Parathyroid adenoma (tissue), 2 donors: ENCODE data around the gene NANOS3.

Experiments
- H2AFZ ChIP-seq: fragments of 300-600 bp; sonication (generic); one replicate; pipeline ENCODE4 v1.7.0; 2017; ENCODE audit warnings: antibody characterized with exemption, mild to moderate bottlenecking
- H3K27ac ChIP-seq: fragments of 300-600 bp; sonication (generic); one replicate; pipeline ENCODE4 v1.7.0; 2017
- H3K27me3 ChIP-seq: fragments of 300-600 bp; sonication (generic); one replicate; pipeline ENCODE4 v1.7.0; 2017; ENCODE audit warnings: low read length; ENCODE audit not compliant: control insufficient read depth, insufficient read depth
- H3K36me3 ChIP-seq: fragments of 300-600 bp; sonication (generic); one replicate; pipeline ENCODE4 v1.7.0; 2017; ENCODE audit warnings: low read length; ENCODE audit not compliant: control insufficient read depth, insufficient read depth
- H3K4me1 ChIP-seq: fragments of 300-600 bp; sonication (generic); one replicate; pipeline ENCODE4 v1.7.0; 2017; ENCODE audit warnings: control low read depth
- H3K4me2 ChIP-seq: fragments of 300-600 bp; sonication (generic); one replicate; pipeline ENCODE4 v1.7.0; 2017; ENCODE audit warnings: low read length
- H3K4me3 ChIP-seq: fragments of 300-600 bp; sonication (generic); one replicate; pipeline ENCODE4 v1.7.0; 2017; ENCODE audit warnings: low read depth, low read length
- H3K79me2 ChIP-seq: fragments of 300-600 bp; sonication (generic); one replicate; pipeline ENCODE4 v1.7.0; 2017; ENCODE audit warnings: control low read depth
- H3K9ac ChIP-seq: fragments of 300-600 bp; sonication (generic); one replicate; pipeline ENCODE4 v1.7.0; 2017; ENCODE audit warnings: mild to moderate bottlenecking
- H3K9me3 ChIP-seq: fragments of 300-600 bp; sonication (generic); one replicate; pipeline ENCODE4 v1.7.0; 2017; ENCODE audit warnings: low read length; ENCODE audit not compliant: control insufficient read depth
- CTCF ChIP-seq: fragments of 300-600 bp; sonication (generic); IDR thresholded peaks from one replicate; pipeline ENCODE4 v1.7.0; 2017; ENCODE audit warnings: antibody characterized with exemption, mild to moderate bottlenecking
- donor health status: primary hyperparathyroidism.

The NANOS3 gene

DNA sequence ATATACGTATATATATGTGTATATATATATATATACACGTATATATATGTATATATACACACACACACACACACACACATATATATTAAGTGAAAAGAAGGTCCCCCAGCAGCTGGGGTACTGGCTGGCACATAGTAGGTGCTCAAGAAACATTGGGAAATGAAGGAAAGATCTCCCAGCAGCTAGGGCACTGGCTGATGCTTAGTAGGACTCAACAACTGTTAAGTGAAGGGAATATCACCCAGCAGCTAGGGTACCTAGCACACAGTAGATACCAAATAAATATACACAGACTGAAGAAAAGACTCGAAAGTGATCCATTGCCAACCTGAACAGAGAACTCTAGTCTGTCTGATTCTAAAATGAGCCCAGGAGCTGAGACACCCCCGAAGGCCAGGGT is 49.1 kb downstream of the NANOS3 start:
- Histone ChIP-seq H3K4me3 (no peak overlapping the region), H3K9ac (no peak overlapping the region), H3K4me1 (no peaks in the 10 kb centered on the region), H2AFZ (no peak overlapping the region), H3K36me3 (no peaks in the 10 kb centered on the region), H3K4me2 (no peak overlapping the region), H3K27ac (no peak overlapping the region), H3K27me3 (no peaks in the 10 kb centered on the region), H3K9me3 (no peaks in the 10 kb centered on the region), H3K79me2 (no peaks in the 10 kb centered on the region)
- no peak for TF ChIP-seq CTCF

DNA sequence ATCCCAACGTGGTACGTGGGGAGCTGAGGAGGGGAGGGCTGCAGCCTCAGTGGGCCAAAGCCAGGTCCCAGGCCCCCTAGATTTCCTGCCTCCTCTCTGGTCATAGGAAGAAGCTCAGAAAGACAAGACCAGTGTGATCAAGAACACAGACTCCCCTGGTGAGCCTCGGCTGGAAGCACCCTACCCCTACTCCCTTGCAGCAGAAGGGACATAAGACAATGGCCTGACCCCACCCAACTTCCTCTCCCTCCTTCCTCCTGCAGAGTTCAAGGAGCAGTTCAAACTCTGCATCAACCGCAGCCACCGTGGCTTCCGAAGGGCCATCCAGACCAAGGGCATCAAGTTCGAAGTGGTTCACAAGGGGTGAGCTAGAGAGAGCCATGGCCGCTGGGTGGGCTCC is 49.8 kb downstream of the NANOS3 start:
- no peak overlapping the region for H3K9ac ChIP-seq
- TF ChIP-seq CTCF: no peak

DNA sequence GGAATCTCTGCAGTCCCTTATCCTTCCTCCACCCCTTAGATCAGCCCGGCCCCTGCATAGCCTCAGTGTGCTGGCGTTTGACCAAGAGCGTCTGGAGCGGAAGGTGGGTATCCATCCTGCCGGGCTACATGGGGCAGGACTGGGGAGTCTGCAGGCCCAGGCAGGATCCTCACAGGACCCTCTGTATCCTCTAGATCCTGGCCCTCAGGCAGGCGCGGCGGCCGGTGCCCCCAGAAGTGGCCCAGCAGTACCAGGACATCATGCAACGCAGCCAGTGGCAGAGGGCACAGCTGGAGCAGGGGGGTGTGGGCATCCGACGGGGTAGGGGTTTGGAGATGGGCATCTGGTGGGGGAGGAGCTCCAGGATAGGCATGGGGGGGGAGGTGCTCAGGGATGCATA is 52.4 kb downstream of the NANOS3 start:
- Histone ChIP-seq H3K9me3 (no peaks in the 10 kb centered on the region), H3K4me2 (no peak overlapping the region), H3K4me1 (no peaks in the 10 kb centered on the region), H3K27ac (no peak overlapping the region), H3K36me3 (no peaks in the 10 kb centered on the region), H3K4me3 (no peak overlapping the region), H3K79me2 (no peaks in the 10 kb centered on the region), H3K9ac (no peak overlapping the region), H3K27me3 (no peaks in the 10 kb centered on the region), H2AFZ (no peak overlapping the region)
- no peak for TF ChIP-seq CTCF

More for the DNA sequence above, 49.8 kb downstream of the NANOS3 start:
- no peak overlapping the region for H2AFZ ChIP-seq
- no peaks in the 10 kb centered on the region for H3K9me3 ChIP-seq
- H3K4me3 ChIP-seq: no peak overlapping the region
- no peaks in the 10 kb centered on the region for H3K4me1 ChIP-seq
- H3K27me3 ChIP-seq: no peaks in the 10 kb centered on the region
- no peaks in the 10 kb centered on the region for H3K79me2 ChIP-seq
- H3K4me2 ChIP-seq: no peak overlapping the region
- H3K27ac ChIP-seq: no peak overlapping the region
- no peaks in the 10 kb centered on the region for H3K36me3 ChIP-seq

DNA sequence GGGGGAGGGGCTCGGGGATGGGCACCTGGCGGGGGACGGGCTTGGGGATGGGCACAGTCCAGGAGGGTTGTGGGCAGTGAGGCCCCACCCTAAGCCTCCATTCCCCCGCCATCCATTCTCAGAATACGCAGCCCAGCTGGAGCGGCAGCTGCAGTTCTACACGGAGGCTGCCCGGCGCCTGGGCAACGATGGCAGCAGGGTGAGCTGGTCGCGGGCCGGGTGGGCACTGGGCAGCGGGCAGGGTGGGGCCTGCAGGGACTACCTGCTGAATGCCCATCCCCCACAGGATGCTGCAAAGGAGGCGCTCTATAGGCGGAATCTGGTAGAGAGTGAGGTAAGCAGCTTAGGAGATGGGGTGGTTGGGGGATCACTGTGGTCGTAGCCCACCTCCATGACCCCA is 53.0 kb downstream of the NANOS3 start:
- H3K4me1 ChIP-seq: no peaks in the 10 kb centered on the region
- no peak overlapping the region for H3K27ac ChIP-seq
- H2AFZ ChIP-seq: no peak overlapping the region
- no peaks in the 10 kb centered on the region for H3K36me3 ChIP-seq
- H3K27me3 ChIP-seq: no peaks in the 10 kb centered on the region
- no peaks in the 10 kb centered on the region for H3K9me3 ChIP-seq
- no peak for TF ChIP-seq CTCF
- H3K79me2 ChIP-seq: no peaks in the 10 kb centered on the region
- no peak overlapping the region for H3K4me3 ChIP-seq
- no peak overlapping the region for H3K4me2 ChIP-seq
- no peak overlapping the region for H3K9ac ChIP-seq
